GM12875 (cell line): Measurements from ENCODE around the gene NSG2.

Experiments
- H3K4me3 ChIP-seq: one replicate; pipeline ENCODE4 v1.5.1; 2011; ENCODE audit warnings: low read depth, low read length, control low read depth
- TF ChIP-seq, protein P1 (sequence below): IDR thresholded peaks from 2 replicates; pipeline ENCODE4 v1.5.1; 2011; ENCODE audit warnings: low read depth, mild to moderate bottlenecking, control low read depth, inconsistent platforms, low read length, moderate library complexity, borderline replicate concordance; ENCODE audit not compliant: insufficient read depth

NSG2 gene

DNA sequence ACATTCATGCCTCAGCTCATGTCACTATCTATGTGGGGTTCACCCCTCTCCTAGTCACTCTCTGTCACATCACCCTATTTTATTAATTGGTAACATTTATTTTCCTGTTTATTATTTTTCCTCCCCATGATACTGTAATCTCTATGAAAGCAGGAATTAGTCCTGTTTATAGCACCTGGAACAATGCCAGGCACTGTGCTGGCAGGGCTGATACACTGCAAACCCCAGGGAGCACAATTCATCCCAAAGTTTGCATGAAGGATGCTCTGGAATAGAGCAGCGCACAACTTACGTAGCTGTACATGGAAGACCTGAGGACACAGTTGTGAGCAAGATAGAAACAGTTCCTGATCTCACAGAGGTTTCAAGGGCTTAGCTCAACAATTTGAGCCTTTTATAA lies 103.2 kb downstream of the NSG2 start:
- H3K4me3 ChIP-seq, result no peak overlapping the region
- TF ChIP-seq, protein P1, sequence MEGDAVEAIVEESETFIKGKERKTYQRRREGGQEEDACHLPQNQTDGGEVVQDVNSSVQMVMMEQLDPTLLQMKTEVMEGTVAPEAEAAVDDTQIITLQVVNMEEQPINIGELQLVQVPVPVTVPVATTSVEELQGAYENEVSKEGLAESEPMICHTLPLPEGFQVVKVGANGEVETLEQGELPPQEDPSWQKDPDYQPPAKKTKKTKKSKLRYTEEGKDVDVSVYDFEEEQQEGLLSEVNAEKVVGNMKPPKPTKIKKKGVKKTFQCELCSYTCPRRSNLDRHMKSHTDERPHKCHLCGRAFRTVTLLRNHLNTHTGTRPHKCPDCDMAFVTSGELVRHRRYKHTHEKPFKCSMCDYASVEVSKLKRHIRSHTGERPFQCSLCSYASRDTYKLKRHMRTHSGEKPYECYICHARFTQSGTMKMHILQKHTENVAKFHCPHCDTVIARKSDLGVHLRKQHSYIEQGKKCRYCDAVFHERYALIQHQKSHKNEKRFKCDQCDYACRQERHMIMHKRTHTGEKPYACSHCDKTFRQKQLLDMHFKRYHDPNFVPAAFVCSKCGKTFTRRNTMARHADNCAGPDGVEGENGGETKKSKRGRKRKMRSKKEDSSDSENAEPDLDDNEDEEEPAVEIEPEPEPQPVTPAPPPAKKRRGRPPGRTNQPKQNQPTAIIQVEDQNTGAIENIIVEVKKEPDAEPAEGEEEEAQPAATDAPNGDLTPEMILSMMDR, result no peak

DNA sequence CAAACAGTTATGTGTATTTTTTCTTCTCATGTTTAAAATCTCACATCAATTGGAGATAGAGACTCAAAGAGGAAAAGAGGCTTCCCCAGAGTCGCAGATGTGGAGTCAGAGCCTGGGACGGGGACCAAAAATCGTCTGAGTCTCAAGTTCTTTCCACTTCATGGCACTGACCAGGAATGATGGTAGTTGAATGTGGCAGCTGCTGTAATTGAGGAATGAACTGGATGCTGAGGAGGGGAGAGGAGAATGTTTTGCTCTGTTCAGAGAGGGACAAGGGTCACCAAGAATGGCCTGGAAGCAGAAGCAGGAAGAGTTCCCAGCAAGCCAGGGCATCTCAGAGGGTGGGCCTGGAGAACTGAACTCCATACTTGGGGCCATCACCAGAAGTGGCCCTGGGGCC lies 103.9 kb downstream of the NSG2 start:
- TF ChIP-seq, protein P1, result no peak

DNA sequence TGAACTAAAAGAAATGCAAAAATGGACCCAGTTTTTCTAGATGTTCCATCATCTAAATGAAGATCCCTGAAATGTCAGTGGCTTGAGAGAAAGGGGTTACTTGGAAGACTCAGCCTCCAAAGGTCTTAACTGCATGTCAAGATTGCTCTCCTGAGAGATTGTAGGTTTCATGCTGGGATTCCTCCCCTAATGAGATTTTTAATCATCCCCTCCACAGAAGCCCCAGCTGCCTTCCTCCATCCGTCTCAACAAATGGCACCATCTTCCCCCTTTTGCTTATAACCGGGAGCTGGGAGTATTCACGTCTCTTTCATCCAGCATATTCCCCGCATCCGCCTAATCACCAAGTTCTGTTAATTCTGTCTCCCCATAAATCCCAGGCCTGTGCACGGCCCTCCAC lies 104.5 kb downstream of the NSG2 start:
- no peak overlapping the region for H3K4me3 ChIP-seq
- TF ChIP-seq, protein P1, result no peak

More for the DNA sequence above, 103.9 kb downstream of the NSG2 start:
- no peak overlapping the region for H3K4me3 ChIP-seq

DNA sequence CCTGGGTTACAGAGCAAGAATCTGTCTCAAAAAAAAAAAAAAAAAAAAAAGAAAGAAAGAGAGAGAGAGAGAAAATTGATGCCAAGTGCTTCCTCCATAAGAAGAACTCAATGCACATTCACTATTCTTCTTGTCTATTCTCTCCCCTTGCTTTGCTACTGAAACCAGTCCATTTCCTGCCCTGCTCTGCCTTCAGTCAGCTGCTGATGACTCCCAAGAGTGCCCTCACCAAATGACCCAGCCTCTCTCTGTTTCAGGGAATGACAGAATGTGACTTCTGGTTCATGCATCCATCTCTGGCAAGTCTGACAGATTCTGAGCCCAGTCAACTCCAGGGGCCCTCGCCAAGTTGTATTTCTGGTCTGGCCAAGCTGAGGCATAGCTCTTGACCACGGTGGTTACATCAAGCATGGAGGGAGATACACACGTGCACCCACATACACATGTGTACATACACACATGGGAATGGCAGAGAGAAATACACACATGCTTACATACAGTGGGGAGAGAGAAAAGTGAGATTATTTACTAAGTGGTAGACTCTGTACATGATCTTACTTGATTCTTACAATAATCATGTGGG lies 106.2 kb downstream of the NSG2 start:
- TF ChIP-seq, protein P1, result no peak
- no peak overlapping the region for H3K4me3 ChIP-seq

DNA sequence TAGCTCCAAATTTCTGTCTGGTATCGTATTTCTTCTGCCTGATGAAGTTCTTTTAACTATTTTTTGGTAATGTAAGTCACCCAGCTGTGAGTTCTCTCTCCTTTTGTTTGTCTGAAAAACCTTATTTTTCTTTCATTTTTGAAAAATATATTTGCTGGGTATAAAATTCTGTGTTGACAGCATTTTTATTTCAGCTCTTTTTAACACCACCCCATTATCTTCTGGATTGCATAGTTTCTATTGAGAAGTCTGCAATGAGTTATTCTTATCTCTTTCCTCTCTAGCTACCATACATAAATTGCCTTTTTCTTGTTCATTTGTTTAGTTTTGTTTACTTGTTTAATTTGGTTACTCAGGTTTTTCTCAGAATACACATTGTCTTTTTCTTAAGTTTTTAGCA lies 109.1 kb downstream of the NSG2 start:
- TF ChIP-seq, protein P1, result no peak
- H3K4me3 ChIP-seq, result no peak overlapping the region

DNA sequence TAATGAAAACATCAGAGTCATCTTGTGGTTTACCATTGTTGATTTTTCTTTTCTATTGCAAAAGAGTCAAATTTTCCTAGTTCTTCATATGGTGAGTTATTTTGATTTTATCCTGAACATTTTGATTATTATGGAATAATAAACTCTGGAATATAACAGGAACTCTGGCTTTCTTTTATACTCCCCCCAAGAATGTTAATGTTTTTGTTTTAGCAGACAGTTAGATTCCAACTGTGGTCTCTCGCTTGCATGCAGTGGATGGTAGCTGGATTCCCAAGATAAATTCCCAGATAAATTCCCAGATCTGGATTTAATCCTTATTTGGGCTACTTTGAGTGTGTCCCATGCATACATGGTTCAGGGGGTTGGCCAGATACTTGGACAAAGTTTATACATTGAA lies 109.8 kb downstream of the NSG2 start:
- TF ChIP-seq, protein P1, result no peak
- no peak overlapping the region for H3K4me3 ChIP-seq

DNA sequence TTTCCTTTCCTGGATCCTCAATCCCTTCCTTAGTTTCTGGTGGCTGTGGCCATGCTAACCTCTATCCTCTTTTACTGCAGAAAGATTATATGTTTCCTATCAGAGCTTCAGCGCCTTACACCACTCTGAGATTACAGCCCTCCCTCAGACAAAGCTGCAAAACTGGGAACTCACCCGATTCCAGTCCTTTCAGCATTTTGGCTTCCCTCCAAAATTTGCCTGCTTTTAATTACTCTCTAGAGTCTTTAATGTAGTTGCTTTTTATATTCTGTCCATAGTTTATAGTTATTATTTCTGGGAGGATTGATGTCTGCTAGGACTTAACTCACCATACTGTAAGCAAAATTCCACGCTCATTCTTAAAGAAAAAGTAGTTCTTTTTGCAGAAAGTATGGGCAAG lies 110.2 kb downstream of the NSG2 start:
- H3K4me3 ChIP-seq, result no peak overlapping the region
- TF ChIP-seq, protein P1, result no peak
